IPS-15b (cell line): ENCODE measurements around the gene GOLIM4.

Experiments used
- H3K27me3 ChIP-seq: one replicate; pipeline ENCODE4 v1.6.1; 2013; ENCODE audit warnings: low read length; ENCODE audit not compliant: control insufficient read depth, insufficient read depth
- H3K36me3 ChIP-seq: one replicate; pipeline ENCODE4 v1.6.1; 2013; ENCODE audit warnings: low read length; ENCODE audit not compliant: control insufficient read depth, insufficient read depth
- H3K4me1 ChIP-seq: one replicate; pipeline ENCODE4 v1.6.1; 2013; ENCODE audit warnings: mild to moderate bottlenecking, low read length; ENCODE audit not compliant: control insufficient read depth, insufficient read depth
- H3K4me3 ChIP-seq: one replicate; pipeline ENCODE4 v1.5.1; 2013; ENCODE audit warnings: low read depth, low read length
- H3K9ac ChIP-seq: one replicate; pipeline ENCODE4 v1.6.1; 2013; ENCODE audit warnings: low read depth, mild to moderate bottlenecking, low read length
- H3K9me3 ChIP-seq: one replicate; pipeline ENCODE4 v1.6.1; 2013; ENCODE audit warnings: mild to moderate bottlenecking, low read length; ENCODE audit not compliant: control insufficient read depth, insufficient read depth

Gene GOLIM4

DNA sequence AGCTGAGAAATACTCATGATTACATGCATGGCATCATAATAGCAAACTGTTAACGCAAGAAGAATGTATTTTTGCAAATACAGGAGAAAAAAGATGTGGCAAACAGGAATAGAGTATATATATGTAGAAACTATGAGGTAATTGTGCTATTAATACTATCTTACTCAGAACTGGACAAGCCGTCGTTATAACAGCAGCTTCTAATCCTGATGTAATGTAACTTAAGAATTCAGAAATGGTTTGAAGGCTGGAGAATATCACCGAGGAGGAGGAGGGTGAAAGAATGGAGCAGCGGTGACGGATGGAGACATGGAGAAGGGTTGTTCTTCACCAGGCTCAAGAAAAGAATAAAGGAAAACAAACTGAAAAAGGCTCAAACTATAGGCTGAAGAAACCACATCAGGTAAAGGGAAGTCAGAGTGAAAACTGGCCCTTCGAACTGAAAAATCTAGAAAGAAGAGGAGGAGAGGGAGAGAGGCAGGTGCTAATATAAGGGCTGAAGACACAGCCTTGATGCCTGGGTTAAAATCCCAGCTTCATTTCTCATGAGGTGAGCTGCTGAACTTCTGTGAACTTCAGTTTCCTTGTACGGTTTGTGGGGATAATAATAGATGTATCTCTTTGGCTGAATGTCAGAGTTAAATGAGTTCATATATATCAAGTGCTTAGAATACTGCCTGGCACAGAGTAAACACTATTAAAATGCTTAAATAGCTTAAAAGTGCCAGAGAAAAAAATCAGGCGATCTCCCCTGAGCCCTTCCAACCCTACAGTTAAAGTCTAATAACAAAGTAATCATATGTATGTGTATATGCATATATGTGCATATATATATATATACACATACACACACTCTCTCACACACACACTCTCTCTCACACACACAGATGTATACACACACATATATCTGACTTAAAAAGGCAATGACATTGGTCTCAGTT lies 43.9 kb downstream of the GOLIM4 start:
- no peaks in the 10 kb centered on the region for H3K36me3 ChIP-seq
- H3K4me3 ChIP-seq = no peak overlapping the region
- H3K4me1 ChIP-seq = peaks cover 2% of the 10 kb centered on the region
- no peak overlapping the region for H3K9ac ChIP-seq
- peaks cover 7% of the 10 kb centered on the region for H3K9me3 ChIP-seq
- H3K27me3 ChIP-seq = no peaks in the 10 kb centered on the region

DNA sequence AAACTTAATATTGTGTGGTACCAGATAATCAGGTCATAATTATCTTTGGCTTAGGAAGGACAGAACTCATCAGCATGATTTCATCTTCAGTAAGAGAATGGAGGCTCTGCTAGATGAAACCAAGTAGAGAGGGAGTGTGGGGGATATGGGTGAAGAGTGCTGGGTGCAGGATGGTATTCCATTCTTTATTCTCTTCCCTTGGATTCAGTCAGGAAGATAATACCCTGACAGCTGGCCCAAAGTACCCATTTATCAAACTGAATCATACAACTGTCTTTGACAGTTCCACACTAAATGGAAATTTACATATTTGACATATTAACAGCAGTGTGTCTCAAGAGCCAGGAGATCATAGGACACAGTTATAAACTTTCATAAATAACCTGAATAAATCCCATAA lies 44.7 kb downstream of the GOLIM4 start:
- H3K9ac ChIP-seq = no peak overlapping the region
- no peak overlapping the region for H3K4me3 ChIP-seq
- H3K36me3 ChIP-seq = no peaks in the 10 kb centered on the region
- peaks cover 2% of the 10 kb centered on the region for H3K4me1 ChIP-seq
- peaks cover 3% of the 10 kb centered on the region for H3K9me3 ChIP-seq
- H3K27me3 ChIP-seq = no peaks in the 10 kb centered on the region

DNA sequence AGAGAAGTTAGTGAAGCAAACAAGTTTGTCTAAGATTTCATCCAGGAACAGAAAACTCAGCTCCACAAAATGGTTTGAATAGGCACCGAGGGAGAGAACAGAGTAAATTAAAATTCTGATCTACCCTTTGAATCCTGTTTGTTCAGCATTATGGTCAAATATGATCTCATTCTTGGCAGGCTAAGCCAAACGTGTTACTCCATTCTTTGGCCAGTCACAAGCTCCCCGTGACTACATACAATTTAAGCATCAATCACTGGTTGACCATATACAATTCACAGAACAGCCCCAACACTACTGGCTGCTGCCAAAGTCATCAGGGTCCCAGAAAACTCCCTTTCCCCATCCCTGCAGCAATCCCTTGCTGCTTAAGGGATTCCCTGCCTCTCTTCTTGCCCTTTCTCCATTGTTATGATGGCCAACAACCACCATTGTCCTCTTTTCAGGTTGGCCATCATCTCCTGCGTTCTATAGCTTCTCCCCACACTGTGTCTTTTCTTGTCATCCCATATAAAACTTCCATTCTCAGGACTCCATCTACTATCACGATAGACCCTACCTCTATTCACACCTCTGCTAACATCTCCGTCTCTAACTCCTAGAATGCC lies 46.3 kb downstream of the GOLIM4 start:
- Histone ChIP-seq H3K4me3 (no peak overlapping the region), H3K9me3 (no peaks in the 10 kb centered on the region), H3K27me3 (no peaks in the 10 kb centered on the region), H3K9ac (no peak overlapping the region), H3K4me1 (peaks cover 2% of the 10 kb centered on the region), H3K36me3 (no peaks in the 10 kb centered on the region)

DNA sequence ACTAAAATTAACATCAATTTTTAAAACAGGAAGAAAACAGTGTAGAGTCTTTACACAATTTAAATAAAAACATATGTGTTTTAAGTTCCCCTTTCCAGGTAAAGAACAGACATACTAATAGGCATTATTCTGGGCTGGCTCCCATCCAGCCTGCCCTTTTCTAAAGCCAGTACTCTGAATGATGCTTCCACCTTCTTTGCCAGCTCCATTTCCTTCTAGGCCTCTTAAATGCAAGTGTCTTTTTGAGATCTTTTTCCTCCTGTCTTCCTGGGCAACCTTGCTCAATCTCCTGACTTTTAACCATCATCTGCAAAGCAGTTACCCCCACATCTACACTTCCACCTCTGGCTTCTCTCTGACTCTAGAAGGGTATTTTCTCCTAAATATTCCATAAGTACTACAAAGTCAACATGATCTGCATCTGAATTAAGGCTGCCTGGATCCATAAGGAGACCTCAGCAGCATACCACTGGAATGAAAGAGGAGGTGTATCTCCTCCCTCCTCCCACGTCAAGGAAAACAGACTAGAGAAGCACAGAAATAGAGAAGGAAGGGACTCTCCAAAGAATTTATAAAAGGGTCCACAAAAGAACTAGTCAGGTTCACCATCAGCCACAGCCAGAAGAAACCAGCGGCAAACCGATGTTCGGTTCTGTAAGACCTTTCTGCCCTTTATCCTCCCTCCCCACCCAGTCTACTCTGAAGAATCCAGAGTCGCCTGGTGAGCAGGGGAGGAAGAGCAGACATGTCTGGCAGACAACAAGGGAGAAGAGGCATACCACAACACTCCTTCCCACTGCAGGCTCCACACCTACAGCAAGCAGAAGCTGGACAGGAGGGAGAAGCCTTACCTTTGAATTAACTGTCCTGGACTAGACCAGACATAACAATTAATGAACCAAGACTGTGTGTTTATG lies 47.1 kb downstream of the GOLIM4 start:
- Histone ChIP-seq H3K4me3 (no peak overlapping the region), H3K4me1 (peaks cover 2% of the 10 kb centered on the region), H3K36me3 (no peaks in the 10 kb centered on the region), H3K9ac (no peak overlapping the region), H3K27me3 (no peaks in the 10 kb centered on the region), H3K9me3 (no peaks in the 10 kb centered on the region)

DNA sequence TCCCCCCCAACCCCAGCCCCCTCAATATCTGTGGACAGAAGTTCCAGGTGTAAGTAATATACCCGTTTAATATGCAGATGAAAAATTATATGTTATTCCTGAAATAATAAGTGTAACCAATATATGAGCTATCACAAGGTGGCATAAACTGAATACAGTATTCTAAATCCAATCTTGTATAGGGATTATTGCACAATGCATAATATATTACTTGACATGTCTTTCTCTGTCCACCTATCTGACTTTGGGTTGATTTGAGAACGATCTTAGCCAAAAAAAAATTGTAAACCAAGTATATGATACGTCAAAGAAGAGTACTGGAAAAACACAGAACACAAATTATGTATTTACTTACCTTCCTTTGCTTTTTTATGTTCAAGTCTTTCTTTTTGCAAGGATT lies 47.8 kb downstream of the GOLIM4 start:
- Histone ChIP-seq H3K36me3 (no peaks in the 10 kb centered on the region), H3K9me3 (no peaks in the 10 kb centered on the region)

DNA sequence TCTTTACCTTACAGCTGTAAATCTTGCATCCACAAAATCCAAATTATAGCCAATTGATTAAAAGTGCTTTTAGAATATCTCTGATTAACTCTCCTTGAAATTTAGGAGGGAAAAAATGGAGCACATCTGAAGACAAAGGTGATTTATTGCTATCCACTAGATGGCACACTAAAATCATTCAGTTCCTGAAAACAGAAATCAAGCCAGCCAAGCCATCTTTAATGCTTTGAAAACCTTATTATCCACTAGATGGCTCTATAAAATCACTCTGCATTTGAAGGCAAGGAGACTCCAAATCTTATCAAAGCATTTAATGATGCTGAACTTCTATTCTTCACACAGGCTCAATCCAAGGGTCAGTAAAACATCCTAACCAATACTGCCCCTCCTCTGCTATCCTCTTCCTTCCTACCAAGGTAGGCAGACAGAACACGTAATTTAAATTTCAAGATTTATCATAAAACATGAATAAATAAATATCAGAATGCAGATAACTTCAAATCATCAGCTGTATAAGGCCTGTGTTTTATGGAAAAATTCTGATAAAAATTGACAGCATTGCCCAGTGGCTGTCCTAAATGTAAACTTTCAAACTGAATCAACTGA lies 48.4 kb downstream of the GOLIM4 start:
- Histone ChIP-seq H3K4me3 (no peak overlapping the region), H3K9ac (no peak overlapping the region), H3K27me3 (no peaks in the 10 kb centered on the region), H3K4me1 (peaks cover 2% of the 10 kb centered on the region), H3K9me3 (no peaks in the 10 kb centered on the region), H3K36me3 (no peaks in the 10 kb centered on the region)

More for the DNA sequence above, 47.8 kb downstream of the GOLIM4 start:
- Histone ChIP-seq H3K4me3 (no peak overlapping the region), H3K27me3 (no peaks in the 10 kb centered on the region), H3K9ac (no peak overlapping the region), H3K4me1 (peaks cover 2% of the 10 kb centered on the region)

DNA sequence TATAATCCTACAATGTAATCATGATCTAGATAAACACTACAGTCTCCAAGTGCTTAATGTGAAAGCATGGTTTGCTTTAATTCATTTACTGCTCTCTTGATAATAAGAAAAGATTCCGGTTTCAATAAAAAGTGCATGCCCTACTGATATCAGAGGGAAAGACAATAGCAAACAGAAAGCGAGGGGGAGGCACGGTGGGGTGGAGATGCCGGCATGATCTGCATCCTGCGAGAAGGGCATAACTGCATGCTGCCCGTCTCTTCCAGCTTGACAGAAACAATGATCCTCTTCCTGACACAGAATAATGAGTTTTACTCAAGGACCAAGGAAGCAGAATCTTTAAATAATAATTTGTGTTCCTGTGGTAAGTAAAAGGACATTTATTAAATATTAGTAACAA lies 51.7 kb downstream of the GOLIM4 start:
- Histone ChIP-seq H3K4me1 (peaks cover 2% of the 10 kb centered on the region), H3K9me3 (no peaks in the 10 kb centered on the region), H3K9ac (no peak overlapping the region), H3K4me3 (no peak overlapping the region), H3K36me3 (no peaks in the 10 kb centered on the region), H3K27me3 (no peaks in the 10 kb centered on the region)

DNA sequence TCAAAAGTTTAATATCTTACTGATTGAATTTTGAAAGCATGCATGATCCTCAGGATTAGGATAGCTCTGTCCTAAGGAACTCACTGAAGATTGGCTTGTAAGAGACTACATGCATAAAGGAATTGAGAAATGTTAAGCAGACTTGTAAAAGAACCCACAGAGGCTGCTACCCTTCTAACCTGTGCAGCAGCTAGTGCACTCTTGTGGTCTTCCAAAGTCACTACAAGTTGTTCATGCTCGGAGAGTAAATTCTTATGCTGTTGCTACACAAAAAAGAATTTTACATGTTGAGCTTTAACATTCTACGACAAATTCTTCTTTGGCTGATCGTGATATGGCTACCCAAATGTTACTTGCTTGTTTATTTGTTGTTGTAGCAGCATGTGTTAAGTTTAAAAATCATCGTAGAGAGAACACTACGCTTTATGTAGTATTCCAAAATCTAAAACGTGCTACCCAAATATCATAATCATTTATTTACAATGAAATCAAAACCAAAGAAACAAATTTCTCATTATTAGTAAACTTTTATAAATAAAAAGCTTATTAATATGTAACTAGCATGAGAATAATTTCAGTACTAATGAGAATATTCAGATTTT lies 55.0 kb downstream of the GOLIM4 start:
- Histone ChIP-seq H3K4me3 (no peak overlapping the region), H3K9me3 (no peaks in the 10 kb centered on the region), H3K27me3 (no peaks in the 10 kb centered on the region), H3K4me1 (no peaks in the 10 kb centered on the region), H3K36me3 (peaks cover 8% of the 10 kb centered on the region), H3K9ac (no peak overlapping the region)

DNA sequence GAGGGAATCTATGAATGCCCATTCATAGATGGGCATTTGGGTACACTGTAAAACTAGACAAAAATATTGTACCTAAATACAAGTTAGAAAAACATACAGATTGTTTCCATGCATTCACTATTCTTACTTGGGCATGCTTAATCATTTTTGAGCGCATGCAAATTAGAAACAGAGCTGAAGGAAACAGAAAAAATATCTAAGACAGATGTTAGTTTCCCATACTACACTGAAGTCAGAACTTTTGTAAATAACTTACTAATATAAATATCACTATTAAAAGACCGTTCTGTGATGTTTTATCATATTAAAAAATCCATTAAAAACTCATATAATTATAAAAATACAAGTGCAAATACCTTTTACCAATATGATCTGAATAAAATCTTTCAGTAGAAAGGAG lies 58.7 kb downstream of the GOLIM4 start:
- Histone ChIP-seq H3K4me1 (no peaks in the 10 kb centered on the region), H3K27me3 (no peaks in the 10 kb centered on the region), H3K4me3 (no peak overlapping the region), H3K9ac (no peak overlapping the region), H3K9me3 (no peaks in the 10 kb centered on the region), H3K36me3 (peaks cover 8% of the 10 kb centered on the region)

DNA sequence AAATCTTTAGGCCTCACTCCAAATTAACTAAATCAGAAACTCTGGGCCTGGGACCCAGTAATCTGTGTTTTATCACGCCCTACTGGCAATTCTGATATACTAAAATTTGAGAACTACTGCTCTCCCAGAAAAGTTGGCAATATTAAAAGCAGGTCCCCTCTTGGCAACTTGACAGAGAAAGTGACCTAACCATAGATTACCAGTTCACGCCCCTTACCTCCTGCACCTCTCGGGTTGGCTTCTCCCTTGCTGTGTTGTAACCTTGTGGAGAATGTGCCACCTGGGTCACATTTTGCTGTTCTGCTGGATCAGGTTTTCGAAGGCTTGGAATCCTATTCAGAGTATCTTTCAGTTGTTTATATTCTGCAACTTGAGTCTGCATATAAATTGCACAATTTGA lies 59.1 kb downstream of the GOLIM4 start:
- no peaks in the 10 kb centered on the region for H3K9me3 ChIP-seq
- no peaks in the 10 kb centered on the region for H3K4me1 ChIP-seq
- H3K27me3 ChIP-seq = no peaks in the 10 kb centered on the region
- H3K4me3 ChIP-seq = no peak overlapping the region
- H3K9ac ChIP-seq = no peak overlapping the region
- H3K36me3 ChIP-seq = peaks cover 8% of the 10 kb centered on the region
